Tibial artery (tissue), 4 donors: ENCODE results near the gene C7orf25.
A peak's percentile ranks its signal among the peaks of the same experiment; 100 is the strongest.

Experiments
- DNase-seq, 2 donors: peaks; one replicate each; pipeline ENCODE4 v3.0.0-alpha.2; 2019
- H3K27ac ChIP-seq, 2 donors: fragments of 200-600 bp; sonication (generic) in 1 of 2; 1 replicate in 1 of 2; 2 replicates in 1 of 2; pipeline ENCODE4 v1.5.1; 2018 to 2019; ENCODE audit warnings: mild to moderate bottlenecking in 1 of 2
- H3K27me3 ChIP-seq, 2 donors: fragments of 200-600 bp; sonication (generic) in 1 of 2; one replicate each; pipeline versions ENCODE4 v1.5.1 to v1.6.0; 2016 to 2019
- H3K36me3 ChIP-seq, 3 donors: fragments of 200-600 bp; sonication (generic) in 2 of 3; one replicate each; pipeline ENCODE4 v1.5.1; 2016 to 2019; ENCODE audit warnings: mild to moderate bottlenecking in 2 of 3
- H3K4me1 ChIP-seq, 4 donors: fragments of 200-600 bp; sonication (generic) in 2 of 4; 1 replicate in 3 of 4; 2 replicates in 1 of 4; pipeline ENCODE4 v1.5.1; 2016 to 2019
- H3K4me3 ChIP-seq, 2 donors: fragments of 200-600 bp; sonication (generic) in 1 of 2; 1 replicate in 1 of 2; 2 replicates in 1 of 2; pipeline ENCODE4 v1.5.1; 2018 to 2019; ENCODE audit warnings: mild to moderate bottlenecking in 2 of 2
- H3K9me3 ChIP-seq, 3 donors: fragments of 200-600 bp; sonication (generic) in 1 of 3; one replicate each; pipeline ENCODE4 v1.5.1; 2016 to 2019
- intact Hi-C: fragments of 100-400 bp; cut with DNase I; formaldehyde crosslinking; loops from one replicate; pipeline ENCODE4 v1.15.0; 2023; ENCODE audit warnings: low total_unique reads
- TF ChIP-seq, protein P1 (sequence below), 2 experiments: fragments of 200-600 bp in 1 of 2; fragments of 450-650 bp in 1 of 2; IDR thresholded peaks; one replicate each; pipeline ENCODE4 v1.5.1; 2017 to 2019; ENCODE audit warnings: antibody characterized with exemption in 2 of 2, mild to moderate bottlenecking in 1 of 2, moderate library complexity in 1 of 2

Gene C7orf25

DNA sequence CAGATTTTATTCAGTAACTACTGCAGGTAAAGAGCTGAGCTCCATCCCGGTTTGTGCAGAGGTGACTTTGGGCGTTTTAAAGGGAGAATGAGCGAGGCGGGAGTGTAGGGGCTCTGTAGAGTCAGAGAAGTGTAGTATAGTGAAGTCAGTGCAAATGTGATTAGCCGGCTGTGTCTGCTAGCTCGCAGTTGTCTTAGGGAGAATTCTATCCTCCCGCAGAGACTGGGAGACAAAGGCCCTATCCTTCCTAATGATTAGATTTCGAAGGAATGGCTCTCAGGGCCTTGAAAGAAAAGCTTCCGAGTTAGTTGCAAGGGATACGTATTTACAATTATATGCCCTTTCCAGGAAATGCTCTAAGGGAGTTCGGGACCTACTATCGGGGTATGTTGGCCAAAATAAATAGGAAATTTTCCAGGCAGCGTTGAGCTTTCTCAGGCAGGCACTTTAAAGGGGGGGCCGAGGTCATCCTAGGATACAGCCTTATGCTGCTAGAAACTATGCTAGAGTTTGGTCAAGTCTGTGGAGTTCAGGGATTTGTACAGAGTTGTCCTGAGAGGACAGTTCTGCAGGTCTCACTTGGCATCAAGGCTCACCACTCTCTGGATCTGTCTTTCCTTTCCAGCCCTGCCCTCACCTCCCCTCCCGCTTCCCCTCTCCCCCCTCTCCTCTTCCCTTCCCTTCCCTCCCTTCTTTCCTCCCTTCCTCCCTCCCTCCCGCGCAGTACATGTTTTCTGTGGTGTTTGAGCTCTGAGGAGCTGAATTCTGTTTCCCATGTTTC is 21.1 kb upstream of the C7orf25 start:
- Histone ChIP-seq H3K36me3 (peaks cover 10 to 27% (median 13%) of the 10 kb centered on the region in 3 donors), H3K4me1 (peaks cover 5 to 52% (median 27%) of the 10 kb centered on the region in 4 donors), H3K27ac (peak overlapping the region; percentile 73 to 74), H3K27me3 (no peaks in the 10 kb centered on the region), H3K9me3 (no peaks in the 10 kb centered on the region), H3K4me3 (peak overlapping the region; percentile 63)
- intact Hi-C loops: no loop called here
- DNase-seq: no peak
- TF ChIP-seq, protein P1, sequence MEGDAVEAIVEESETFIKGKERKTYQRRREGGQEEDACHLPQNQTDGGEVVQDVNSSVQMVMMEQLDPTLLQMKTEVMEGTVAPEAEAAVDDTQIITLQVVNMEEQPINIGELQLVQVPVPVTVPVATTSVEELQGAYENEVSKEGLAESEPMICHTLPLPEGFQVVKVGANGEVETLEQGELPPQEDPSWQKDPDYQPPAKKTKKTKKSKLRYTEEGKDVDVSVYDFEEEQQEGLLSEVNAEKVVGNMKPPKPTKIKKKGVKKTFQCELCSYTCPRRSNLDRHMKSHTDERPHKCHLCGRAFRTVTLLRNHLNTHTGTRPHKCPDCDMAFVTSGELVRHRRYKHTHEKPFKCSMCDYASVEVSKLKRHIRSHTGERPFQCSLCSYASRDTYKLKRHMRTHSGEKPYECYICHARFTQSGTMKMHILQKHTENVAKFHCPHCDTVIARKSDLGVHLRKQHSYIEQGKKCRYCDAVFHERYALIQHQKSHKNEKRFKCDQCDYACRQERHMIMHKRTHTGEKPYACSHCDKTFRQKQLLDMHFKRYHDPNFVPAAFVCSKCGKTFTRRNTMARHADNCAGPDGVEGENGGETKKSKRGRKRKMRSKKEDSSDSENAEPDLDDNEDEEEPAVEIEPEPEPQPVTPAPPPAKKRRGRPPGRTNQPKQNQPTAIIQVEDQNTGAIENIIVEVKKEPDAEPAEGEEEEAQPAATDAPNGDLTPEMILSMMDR (IDR thresholded peaks at IDR 0.05): no peak

DNA sequence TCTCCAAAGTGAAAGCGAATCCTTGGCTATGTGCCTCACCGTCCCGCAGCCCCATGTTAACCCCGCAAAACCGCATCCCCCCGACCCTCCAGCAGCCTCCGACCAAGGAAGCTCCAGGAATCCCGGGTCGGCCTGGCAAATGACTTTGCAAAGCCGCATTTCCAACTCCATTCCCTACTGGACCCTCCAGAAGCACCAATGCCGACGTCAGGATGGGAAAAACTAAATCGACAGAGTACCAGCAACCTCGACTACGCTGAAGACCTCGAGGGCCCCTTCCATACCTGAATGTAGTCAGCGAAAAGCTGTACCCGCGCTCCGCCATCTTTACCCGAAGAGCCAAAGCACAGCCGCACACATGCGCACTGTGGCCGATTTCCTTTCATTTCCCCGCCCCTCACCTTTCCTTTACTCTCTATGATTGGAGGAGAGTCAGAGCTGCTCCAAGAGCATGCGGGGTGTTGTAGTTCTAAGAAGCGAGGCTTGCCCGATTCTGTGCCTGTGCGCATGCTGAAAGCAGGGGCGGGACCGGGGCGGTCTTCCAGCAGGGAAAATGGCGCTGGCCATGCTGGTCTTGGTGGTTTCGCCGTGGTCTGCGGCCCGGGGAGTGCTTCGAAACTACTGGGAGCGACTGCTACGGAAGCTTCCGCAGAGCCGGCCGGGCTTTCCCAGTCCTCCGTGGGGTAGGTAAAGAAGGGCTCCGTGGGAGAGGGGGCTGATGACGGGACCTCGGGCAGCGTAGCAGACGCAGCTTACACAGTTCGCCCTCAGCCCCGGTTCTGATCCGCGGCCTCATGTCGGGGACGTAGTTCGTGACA is 20.2 kb upstream of the C7orf25 start, which contains the start of the genes MRPL32 and PSMA2:
TSS of gene MRPL32 (plus strand) at position 543 of the 818 bp plus-strand sequence. CDS start at position 554, 11 bp downstream.
TSS of gene PSMA2 (minus strand) at position 341 of the 818 bp plus-strand sequence. CDS start at position 325, 16 bp downstream.
- peak; percentile 97 for DNase-seq
- peaks cover 5 to 59% (median 27%) of the 10 kb centered on the region in 4 donors for H3K4me1 ChIP-seq
- H3K27ac ChIP-seq: peak within 1 kb of the TSS; percentile 73 to 74
- intact Hi-C loops: no loop called here
- H3K36me3 ChIP-seq: peaks cover 2 to 18% (median 10%) of the 10 kb centered on the region in 3 donors
- TF ChIP-seq, protein P1 (IDR thresholded peaks at IDR 0.05): peak in 1 of 2 experiments; percentile 3
- no peaks in the 10 kb centered on the region for H3K27me3 ChIP-seq
- H3K4me3 ChIP-seq: peak within 1 kb of the TSS; percentile 63
- H3K9me3 ChIP-seq: no peaks in the 10 kb centered on the region

DNA sequence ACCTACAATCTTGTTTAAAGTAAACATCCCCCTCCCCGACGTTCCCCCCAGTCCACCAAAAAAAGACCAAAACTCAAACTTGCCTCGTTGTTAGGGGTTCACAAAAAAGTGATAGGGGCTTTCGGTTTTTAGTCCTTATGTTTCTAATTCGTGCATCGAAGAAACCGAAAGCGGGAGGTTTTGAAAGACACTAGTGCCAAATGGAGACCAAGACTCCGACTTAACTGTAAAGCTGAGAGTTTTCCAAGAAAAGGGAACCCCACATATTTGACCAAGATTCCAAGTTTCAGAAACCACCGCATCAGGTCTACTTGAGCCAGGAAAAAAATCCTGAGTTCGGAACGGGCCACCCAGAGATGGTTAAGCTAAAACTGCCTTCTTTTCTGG is 19.6 kb upstream of the C7orf25 start:
- intact Hi-C loops: no loop called here
- TF ChIP-seq, protein P1 (IDR thresholded peaks at IDR 0.05): no peak
- Histone ChIP-seq H3K4me3 (peak overlapping the region; percentile 63), H3K36me3 (peaks cover under 1 to 19% (median 10%) of the 10 kb centered on the region in 3 donors), H3K9me3 (no peaks in the 10 kb centered on the region), H3K27ac (peak overlapping the region; percentile 73 to 74), H3K27me3 (no peaks in the 10 kb centered on the region), H3K4me1 (peaks cover 5 to 59% (median 27%) of the 10 kb centered on the region in 4 donors)
- no peak for DNase-seq

DNA sequence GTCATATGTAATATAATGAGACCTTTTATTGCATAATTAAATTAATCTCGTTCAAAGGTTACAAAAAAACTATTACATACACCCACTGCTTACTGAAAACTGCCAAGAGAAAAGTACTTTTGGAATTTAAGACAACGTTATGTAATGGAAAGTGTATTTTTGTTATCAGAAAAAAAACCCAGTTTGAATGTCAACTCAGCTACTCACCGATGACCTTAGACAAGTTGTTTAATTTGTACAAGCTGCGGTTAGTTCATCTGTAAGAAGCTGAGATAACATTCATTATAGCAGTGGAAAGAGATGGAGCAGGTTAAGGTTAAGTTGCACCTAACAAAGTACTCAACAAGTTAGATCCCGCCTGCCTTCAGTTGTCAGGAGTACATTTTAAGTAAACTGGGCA is 19.0 kb upstream of the C7orf25 start:
- intact Hi-C loops: no loop called here
- peak overlapping the region in 1 of 2 donors; percentile 74 for H3K27ac ChIP-seq
- H3K36me3 ChIP-seq: peaks cover 6 to 19% (median 15%) of the 10 kb centered on the region in 3 donors
- H3K9me3 ChIP-seq: no peaks in the 10 kb centered on the region
- H3K4me1 ChIP-seq: peaks cover 5 to 59% (median 27%) of the 10 kb centered on the region in 4 donors
- peak overlapping the region; percentile 63 for H3K4me3 ChIP-seq
- H3K27me3 ChIP-seq: no peaks in the 10 kb centered on the region
- no peak for DNase-seq
- TF ChIP-seq, protein P1 (IDR thresholded peaks at IDR 0.05): no peak

DNA sequence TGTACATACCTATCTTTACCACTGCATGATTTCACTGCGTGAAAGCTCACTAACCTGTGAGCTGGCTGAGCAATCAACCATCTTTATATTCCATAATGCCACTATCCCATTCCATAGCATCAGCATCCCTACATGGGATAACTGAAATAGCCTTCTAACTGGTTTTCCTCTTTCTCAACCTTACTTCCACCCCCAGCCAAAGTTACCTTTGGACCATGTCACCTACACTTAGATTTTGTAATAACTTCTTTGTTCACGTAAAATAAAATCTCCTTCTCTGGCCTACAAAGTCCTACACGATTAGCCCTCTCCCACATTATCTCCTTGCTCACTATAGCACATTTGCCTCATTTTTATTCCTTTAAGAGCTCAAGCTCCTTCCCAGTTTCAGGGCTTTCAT is 17.6 kb upstream of the C7orf25 start:
- Histone ChIP-seq H3K27ac (no peak overlapping the region), H3K4me3 (no peak overlapping the region), H3K9me3 (no peaks in the 10 kb centered on the region), H3K27me3 (no peaks in the 10 kb centered on the region), H3K4me1 (peaks cover 5 to 52% (median 28%) of the 10 kb centered on the region in 4 donors), H3K36me3 (peaks cover 21 to 22% (median 22%) of the 10 kb centered on the region in 3 donors)
- no peak for DNase-seq
- intact Hi-C loops: no loop called here
- TF ChIP-seq, protein P1 (IDR thresholded peaks at IDR 0.05): no peak
